Measurements from ENCODE around the gene STEEP1. TPM values are rescaled to one million over a fixed set of nuclear protein-coding genes. Genes with fewer than 3 reads are reported as not detected.

STEEP1 gene
- total RNA-seq, 1 donor from 2014 or later: 25.9 TPM

DNA sequence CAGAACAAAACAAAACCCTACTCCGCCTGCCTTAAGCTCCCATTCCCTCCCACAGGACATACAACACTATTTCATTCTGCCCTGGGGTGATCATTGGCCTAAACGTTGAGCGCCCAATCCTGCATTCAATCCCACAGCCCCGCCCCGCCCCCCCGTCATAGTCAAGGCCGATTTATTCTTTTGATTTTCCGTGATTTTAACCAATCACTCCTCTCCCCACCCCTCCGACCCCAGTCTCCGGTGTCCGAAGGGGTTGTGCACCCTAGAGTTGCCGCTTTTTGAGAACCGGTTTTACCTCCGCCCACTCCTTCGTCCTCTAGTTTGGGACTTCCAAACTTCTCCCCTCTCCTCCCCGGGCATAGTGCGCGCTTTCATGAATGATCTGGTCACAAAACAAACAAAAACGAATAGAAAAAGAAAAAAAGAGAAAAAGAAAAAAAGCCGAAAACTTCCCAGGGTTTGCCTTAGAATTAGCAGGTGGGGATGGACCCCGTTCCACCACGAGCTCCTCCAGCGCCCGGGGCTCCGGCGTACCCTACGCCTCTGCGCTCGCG, 8.7 kb upstream of the STEEP1 start:
- Mint-ChIP-seq H3K27ac (peak overlapping the region; percentile 66), H3K4me3 (peak overlapping the region; percentile 86), H3K36me3 (ENCODE audit: low read depth) (peaks cover 3% of the 10 kb centered on the region), H3K9me3 (no peaks in the 10 kb centered on the region), H3K27me3 (ENCODE audit: insufficient read depth) (peaks cover 2% of the 10 kb centered on the region), H3K4me1 (ENCODE audit: low read depth) (peaks cover 19% of the 10 kb centered on the region)
- intact Hi-C loops (cut with micrococcal nuclease): loop anchor here (1.0 to 5.0 kb wide), 7 partner anchors 9 to 368 kb away; partner anchors contain the start of genes NKAP, NKRF, SEPTIN6 and STEEP1
- DNase-seq (ENCODE audit: low spot score): no peak

DNA sequence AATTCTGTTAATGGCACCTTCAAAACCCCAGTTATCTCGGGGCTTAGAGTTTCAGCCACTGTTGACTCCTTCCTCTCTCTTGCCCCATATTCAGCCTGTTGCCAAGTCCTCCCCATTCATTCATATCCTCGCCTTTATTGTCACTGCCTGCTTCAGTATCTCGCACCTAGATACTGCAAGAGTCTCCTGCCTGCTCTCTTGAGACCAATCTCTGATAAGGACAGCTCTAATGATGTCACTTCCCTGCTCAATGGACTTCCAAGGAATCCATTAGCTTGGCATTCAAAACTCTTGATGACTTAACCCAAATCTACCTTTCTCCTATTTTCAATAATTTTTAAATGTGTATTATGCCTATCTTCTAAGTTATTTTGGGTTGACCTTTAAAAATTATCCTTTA, 8.0 kb upstream of the STEEP1 start:
- intact Hi-C loops (cut with micrococcal nuclease): loop anchor here (5.0 kb wide), 2 partner anchors 74 to 369 kb away; partner anchors contain the start of gene NKAP
- H3K27me3 Mint-ChIP-seq (ENCODE audit: insufficient read depth): peaks cover 2% of the 10 kb centered on the region
- no peak overlapping the region for H3K27ac Mint-ChIP-seq
- H3K4me3 Mint-ChIP-seq: peak overlapping the region; percentile 86
- no peak for DNase-seq (ENCODE audit: low spot score)
- peaks cover 14% of the 10 kb centered on the region for H3K4me1 Mint-ChIP-seq (ENCODE audit: low read depth)
- H3K9me3 Mint-ChIP-seq: no peaks in the 10 kb centered on the region
- H3K36me3 Mint-ChIP-seq (ENCODE audit: low read depth): no peaks in the 10 kb centered on the region

- Mint-ChIP-seq H3K9me3 (no peaks in the 10 kb centered on the region), H3K27ac (no peak overlapping the region), H3K36me3 (ENCODE audit: low read depth) (no peaks in the 10 kb centered on the region), H3K4me1 (ENCODE audit: low read depth) (peaks cover 11% of the 10 kb centered on the region), H3K27me3 (ENCODE audit: insufficient read depth) (peaks cover 2% of the 10 kb centered on the region), H3K4me3 (no peak overlapping the region)
- no peak for DNase-seq (ENCODE audit: low spot score)
- intact Hi-C loops (cut with micrococcal nuclease): loop anchor here (5.0 kb wide), 2 partner anchors 77 to 372 kb away; partner anchors contain the start of gene NKAP
Measured at GRCh38 chrX:119570351-119570835, 5.2 kb upstream of the STEEP1 start.

DNA sequence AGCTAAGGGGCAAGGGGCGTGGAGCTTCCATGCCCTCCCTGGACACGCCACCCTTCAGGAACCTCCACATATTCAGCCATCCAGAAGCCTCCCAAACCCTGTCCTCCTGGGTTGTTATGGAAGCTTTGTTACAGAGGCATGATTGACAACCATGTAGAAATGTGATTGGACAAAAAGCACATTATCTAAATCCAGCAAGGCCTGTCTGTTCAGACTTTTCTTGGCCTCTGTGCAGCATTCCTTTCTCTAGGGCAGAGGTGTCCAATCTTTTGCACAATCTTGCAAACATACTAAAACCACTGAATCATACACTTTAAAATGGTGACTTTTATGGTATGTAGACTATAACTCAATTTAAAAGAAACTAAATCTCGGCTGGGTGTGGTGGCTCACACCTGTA, 12.7 kb downstream of the STEEP1 start:
- no peak overlapping the region for H3K4me3 Mint-ChIP-seq
- peaks cover 6% of the 10 kb centered on the region for H3K36me3 Mint-ChIP-seq (ENCODE audit: low read depth)
- H3K27ac Mint-ChIP-seq: no peak overlapping the region
- intact Hi-C loops (cut with micrococcal nuclease): no loop called here
- H3K9me3 Mint-ChIP-seq: no peaks in the 10 kb centered on the region
- H3K4me1 Mint-ChIP-seq (ENCODE audit: low read depth): peaks cover 4% of the 10 kb centered on the region
- no peaks in the 10 kb centered on the region for H3K27me3 Mint-ChIP-seq (ENCODE audit: insufficient read depth)
- DNase-seq (ENCODE audit: low spot score): no peak

GRCh38 chrX:119549327-119550016, 15.7 kb downstream of the STEEP1 start:
- H3K27me3 Mint-ChIP-seq (ENCODE audit: insufficient read depth): no peaks in the 10 kb centered on the region
- intact Hi-C loops (cut with micrococcal nuclease): no loop called here

GRCh38 chrX:119541188-119541587, 24.0 kb downstream of the STEEP1 start:
- Mint-ChIP-seq H3K4me1 (ENCODE audit: low read depth) (no peaks in the 10 kb centered on the region), H3K27ac (no peak overlapping the region), H3K9me3 (no peaks in the 10 kb centered on the region), H3K36me3 (ENCODE audit: low read depth) (peaks cover 6% of the 10 kb centered on the region), H3K27me3 (ENCODE audit: insufficient read depth) (no peaks in the 10 kb centered on the region), H3K4me3 (no peak overlapping the region)
- intact Hi-C loops (cut with micrococcal nuclease): no loop called here
- no peak for DNase-seq (ENCODE audit: low spot score)

More at GRCh38 chrX:119549327-119550016, 15.7 kb downstream of the STEEP1 start:
- H3K4me1 Mint-ChIP-seq (ENCODE audit: low read depth): peaks cover 4% of the 10 kb centered on the region
- no peak for DNase-seq (ENCODE audit: low spot score)
- no peaks in the 10 kb centered on the region for H3K36me3 Mint-ChIP-seq (ENCODE audit: low read depth)
- H3K27ac Mint-ChIP-seq: no peak overlapping the region
- no peaks in the 10 kb centered on the region for H3K9me3 Mint-ChIP-seq
- no peak overlapping the region for H3K4me3 Mint-ChIP-seq

- Mint-ChIP-seq H3K36me3 (ENCODE audit: low read depth) (peaks cover 8% of the 10 kb centered on the region), H3K4me1 (ENCODE audit: low read depth) (no peaks in the 10 kb centered on the region), H3K9me3 (no peaks in the 10 kb centered on the region), H3K27ac (no peak overlapping the region), H3K27me3 (ENCODE audit: insufficient read depth) (no peaks in the 10 kb centered on the region), H3K4me3 (no peak overlapping the region)
- DNase-seq (ENCODE audit: low spot score): no peak
- intact Hi-C loops (cut with micrococcal nuclease): no loop called here
Measured at GRCh38 chrX:119539872-119540271, 25.3 kb downstream of the STEEP1 start.

GRCh38 chrX:119537487-119537886, 27.7 kb downstream of the STEEP1 start:
- DNase-seq (ENCODE audit: low spot score): no peak
- Mint-ChIP-seq H3K9me3 (no peaks in the 10 kb centered on the region), H3K4me3 (no peak overlapping the region), H3K4me1 (ENCODE audit: low read depth) (no peaks in the 10 kb centered on the region), H3K36me3 (ENCODE audit: low read depth) (peaks cover 8% of the 10 kb centered on the region), H3K27me3 (ENCODE audit: insufficient read depth) (no peaks in the 10 kb centered on the region), H3K27ac (no peak overlapping the region)
- intact Hi-C loops (cut with micrococcal nuclease): no loop called here

GRCh38 chrX:119529345-119530276, 35.6 kb downstream of the STEEP1 start:
- intact Hi-C loops (cut with micrococcal nuclease): no loop called here
- no peak for DNase-seq (ENCODE audit: low spot score)
- Mint-ChIP-seq H3K4me1 (ENCODE audit: low read depth) (peaks cover 7% of the 10 kb centered on the region), H3K36me3 (ENCODE audit: low read depth) (peaks cover 7% of the 10 kb centered on the region), H3K27me3 (ENCODE audit: insufficient read depth) (no peaks in the 10 kb centered on the region), H3K9me3 (no peaks in the 10 kb centered on the region), H3K4me3 (no peak overlapping the region), H3K27ac (no peak overlapping the region)

GRCh38 chrX:119523664-119524184, 41.5 kb downstream of the STEEP1 start:
- intact Hi-C loops (cut with micrococcal nuclease): no loop called here
- no peak overlapping the region for H3K4me3 Mint-ChIP-seq
- no peaks in the 10 kb centered on the region for H3K27me3 Mint-ChIP-seq (ENCODE audit: insufficient read depth)
- H3K4me1 Mint-ChIP-seq (ENCODE audit: low read depth): no peaks in the 10 kb centered on the region
- no peaks in the 10 kb centered on the region for H3K36me3 Mint-ChIP-seq (ENCODE audit: low read depth)
- no peaks in the 10 kb centered on the region for H3K9me3 Mint-ChIP-seq
- no peak overlapping the region for H3K27ac Mint-ChIP-seq
- DNase-seq (ENCODE audit: low spot score): no peak

GRCh38 chrX:119521246-119521645, 44.0 kb downstream of the STEEP1 start:
- no peaks in the 10 kb centered on the region for H3K36me3 Mint-ChIP-seq (ENCODE audit: low read depth)
- H3K27ac Mint-ChIP-seq: no peak overlapping the region
- H3K9me3 Mint-ChIP-seq: no peaks in the 10 kb centered on the region
- H3K4me3 Mint-ChIP-seq: no peak overlapping the region
- H3K27me3 Mint-ChIP-seq (ENCODE audit: insufficient read depth): no peaks in the 10 kb centered on the region
- H3K4me1 Mint-ChIP-seq (ENCODE audit: low read depth): peaks cover 4% of the 10 kb centered on the region
- no peak for DNase-seq (ENCODE audit: low spot score)
- intact Hi-C loops (cut with micrococcal nuclease): no loop called here

DNA sequence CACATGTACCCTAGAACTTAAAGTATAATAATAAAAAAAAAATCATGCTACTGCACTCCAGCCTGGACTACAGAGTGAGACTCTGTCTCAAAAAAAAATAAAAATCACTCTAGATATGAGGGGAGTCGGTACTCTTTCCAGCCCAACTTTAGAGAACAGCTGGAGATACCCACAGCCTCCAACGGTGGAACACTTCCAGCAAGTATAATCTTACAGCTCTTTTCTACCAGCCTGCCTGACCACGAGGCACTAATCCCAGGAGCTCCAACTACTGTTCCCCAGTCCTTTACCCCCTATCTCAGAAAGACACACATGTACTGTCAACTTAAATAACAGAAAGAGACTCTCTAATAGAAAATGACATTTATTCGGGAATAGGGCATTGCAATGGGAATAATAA, 46.8 kb downstream of the STEEP1 start:
- Mint-ChIP-seq H3K4me1 (ENCODE audit: low read depth) (peaks cover 8% of the 10 kb centered on the region), H3K36me3 (ENCODE audit: low read depth) (no peaks in the 10 kb centered on the region), H3K27me3 (ENCODE audit: insufficient read depth) (peaks cover 2% of the 10 kb centered on the region), H3K27ac (no peak overlapping the region), H3K4me3 (no peak overlapping the region), H3K9me3 (no peaks in the 10 kb centered on the region)
- intact Hi-C loops (cut with micrococcal nuclease): loop anchor here (5.0 kb wide), 1 partner anchor 354 kb away; the partner anchor contains the start of genes NDUFA1 and RNF113A
- no peak for DNase-seq (ENCODE audit: low spot score)
